Stimulated activated CD4-positive, alpha-beta T cell treated with anti-CD3 and anti-CD28 coated beads, Interleukin-1b, Interleukin-23, amount 100 ng/mL, for 4 hours (primary cell): ENCODE measurements around the gene LRRC74B.
A peak's percentile ranks its signal among the peaks of the same experiment; 100 is the strongest.
"Not testable (repeated sequence)": the region's sequence is repeated elsewhere in the genome, so short reads cannot be mapped to it uniquely, and the experiment has no call there.

Experiments
- DNase-seq, 2 donors: peaks; one replicate each; pipeline ENCODE4 v3.0.0-alpha.2; 2020; ENCODE audit warnings: low read depth in 2 of 2

The LRRC74B gene

GRCh38 chr22:21045585-21046294 is at the start of gene LRRC74B:
Gene LRRC74B (plus strand): TSS chr22:21045946. CDS start chr22:21045987, 41 bp downstream.
- peak; percentile 15 to 49 for DNase-seq

GRCh38 chr22:20996031-20996410 is 49.7 kb upstream of the LRRC74B start:
- no peak for DNase-seq

GRCh38 chr22:20996598-20997535 is 48.9 kb upstream of the LRRC74B start:
- DNase-seq: no peak

- no peak for DNase-seq
These were observed 48.0 kb upstream of the LRRC74B start for GRCh38 chr22:20997536-20998257.

GRCh38 chr22:20998411-20999336 is 47.1 kb upstream of the LRRC74B start:
- no peak for DNase-seq

- no peak for DNase-seq
These were observed 46.2 kb upstream of the LRRC74B start for GRCh38 chr22:20999350-21000206.

- DNase-seq: no peak
These were observed 45.3 kb upstream of the LRRC74B start for GRCh38 chr22:21000207-21000986.

GRCh38 chr22:21000987-21001600 is 44.7 kb upstream of the LRRC74B start:
- no peak for DNase-seq

- peak; percentile 95 to 97 for DNase-seq
These were observed 44.0 kb upstream of the LRRC74B start, which contains the start of gene THAP7 for GRCh38 chr22:21001601-21002325. Gene THAP7 (minus strand): TSS chr22:21002118. CDS start chr22:21001911, 207 bp downstream.

- DNase-seq: no peak
These were observed 42.0 kb upstream of the LRRC74B start for GRCh38 chr22:21003782-21004181.

GRCh38 chr22:21009208-21009607 is 36.5 kb upstream of the LRRC74B start:
- DNase-seq: not testable (repeated sequence)

- DNase-seq: no peak
These were observed 35.9 kb upstream of the LRRC74B start for GRCh38 chr22:21009638-21010425.

GRCh38 chr22:21010426-21011113 is 35.2 kb upstream of the LRRC74B start:
- DNase-seq: no peak

GRCh38 chr22:21012446-21013407 is 33.0 kb upstream of the LRRC74B start:
- no peak for DNase-seq

GRCh38 chr22:21013657-21014201 is 32.0 kb upstream of the LRRC74B start:
- no peak for DNase-seq
